GM12873 (cell line): ENCODE measurements around the gene KCTD19.

Experiments used
- TF ChIP-seq, protein P1 (sequence below): IDR thresholded peaks from 2 replicates; pipeline ENCODE4 v1.5.1; 2012; ENCODE audit warnings: low read depth, mild to moderate bottlenecking, moderate library complexity, low read length, control low read depth; ENCODE audit not compliant: insufficient read depth; ENCODE audit errors: missing control alignments

Gene KCTD19

DNA sequence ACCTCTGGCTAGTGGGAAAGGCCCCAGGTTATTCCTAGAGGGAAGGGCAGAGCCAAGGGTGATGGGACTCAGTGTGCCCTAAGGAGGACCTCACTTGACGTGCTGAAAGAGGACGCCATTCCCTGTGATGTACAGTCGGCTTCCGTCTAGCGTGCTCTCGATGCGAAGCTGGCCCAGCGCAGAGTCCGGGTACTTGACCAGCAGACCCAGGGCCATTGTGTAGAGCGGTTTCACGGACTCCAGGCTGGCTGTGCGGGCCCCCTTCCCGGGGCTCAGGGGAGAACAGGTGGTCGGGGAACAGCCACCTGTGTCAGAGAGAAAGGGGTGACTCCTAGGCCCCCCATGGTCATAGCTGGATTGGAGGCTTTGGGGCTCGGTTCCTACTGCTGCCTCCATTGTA lies 27.3 kb downstream of the KCTD19 start:
- TF ChIP-seq, protein P1, sequence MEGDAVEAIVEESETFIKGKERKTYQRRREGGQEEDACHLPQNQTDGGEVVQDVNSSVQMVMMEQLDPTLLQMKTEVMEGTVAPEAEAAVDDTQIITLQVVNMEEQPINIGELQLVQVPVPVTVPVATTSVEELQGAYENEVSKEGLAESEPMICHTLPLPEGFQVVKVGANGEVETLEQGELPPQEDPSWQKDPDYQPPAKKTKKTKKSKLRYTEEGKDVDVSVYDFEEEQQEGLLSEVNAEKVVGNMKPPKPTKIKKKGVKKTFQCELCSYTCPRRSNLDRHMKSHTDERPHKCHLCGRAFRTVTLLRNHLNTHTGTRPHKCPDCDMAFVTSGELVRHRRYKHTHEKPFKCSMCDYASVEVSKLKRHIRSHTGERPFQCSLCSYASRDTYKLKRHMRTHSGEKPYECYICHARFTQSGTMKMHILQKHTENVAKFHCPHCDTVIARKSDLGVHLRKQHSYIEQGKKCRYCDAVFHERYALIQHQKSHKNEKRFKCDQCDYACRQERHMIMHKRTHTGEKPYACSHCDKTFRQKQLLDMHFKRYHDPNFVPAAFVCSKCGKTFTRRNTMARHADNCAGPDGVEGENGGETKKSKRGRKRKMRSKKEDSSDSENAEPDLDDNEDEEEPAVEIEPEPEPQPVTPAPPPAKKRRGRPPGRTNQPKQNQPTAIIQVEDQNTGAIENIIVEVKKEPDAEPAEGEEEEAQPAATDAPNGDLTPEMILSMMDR: no peak

DNA sequence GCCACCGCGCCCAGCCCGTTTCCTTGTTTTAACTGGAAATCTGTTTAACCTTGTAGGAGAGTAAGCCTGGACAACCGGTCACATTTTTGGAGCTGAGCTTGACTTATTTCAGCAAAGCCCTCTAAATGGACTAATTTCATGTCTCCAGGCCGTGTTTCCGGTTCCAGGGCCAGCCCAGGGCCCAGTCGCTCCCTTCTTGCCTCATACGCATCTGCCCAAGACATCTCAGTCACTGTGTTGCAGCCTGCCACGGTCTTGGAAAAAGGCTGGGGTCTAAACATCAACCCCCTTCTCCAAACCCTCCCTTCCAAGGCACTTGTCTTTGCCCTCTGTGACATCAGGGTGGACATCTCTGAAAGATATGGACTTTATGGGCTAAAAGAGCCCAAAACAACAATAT lies 28.3 kb downstream of the KCTD19 start:
- TF ChIP-seq, protein P1: no peak

DNA sequence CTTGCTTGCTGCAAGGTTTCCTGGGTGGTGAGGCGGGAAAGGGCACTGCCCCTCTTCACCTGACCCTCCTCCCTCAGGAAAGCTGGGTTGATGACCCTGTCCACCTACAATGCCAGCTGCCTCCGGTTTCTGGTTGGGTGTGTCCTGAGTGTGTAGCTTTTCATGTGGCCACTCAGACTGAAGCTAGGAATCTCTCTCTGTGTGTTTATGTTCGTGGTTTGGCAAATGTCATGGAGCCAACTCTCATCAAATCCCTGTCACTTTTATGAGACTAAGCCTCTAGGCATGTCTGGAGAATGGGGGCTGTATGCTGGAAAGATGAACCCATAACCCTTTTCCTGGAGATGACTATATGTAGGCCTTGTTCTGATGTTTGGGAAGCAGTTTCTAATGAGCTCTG lies 30.1 kb downstream of the KCTD19 start:
- TF ChIP-seq, protein P1: no peak

DNA sequence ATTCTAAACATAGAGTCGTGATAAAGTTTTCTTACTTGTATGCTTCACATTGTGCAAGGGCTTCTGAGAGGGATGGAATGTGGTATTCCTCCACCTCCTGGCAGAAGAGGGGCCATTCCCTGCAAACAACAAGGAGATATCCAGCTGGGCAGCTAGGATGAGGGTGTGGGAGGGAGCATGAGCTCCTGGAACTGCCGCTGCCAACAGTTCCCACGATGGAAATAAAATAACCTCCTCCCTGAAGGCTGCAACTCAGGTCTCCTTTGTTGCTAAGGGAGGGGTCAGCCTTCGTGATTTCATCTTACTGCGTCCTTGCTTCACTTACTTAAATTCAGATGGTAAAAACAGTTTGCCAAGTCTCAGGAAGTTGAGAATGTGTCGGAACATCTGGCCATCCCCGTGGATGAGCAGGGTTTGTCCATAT lies 31.6 kb downstream of the KCTD19 start:
- TF ChIP-seq, protein P1: no peak

DNA sequence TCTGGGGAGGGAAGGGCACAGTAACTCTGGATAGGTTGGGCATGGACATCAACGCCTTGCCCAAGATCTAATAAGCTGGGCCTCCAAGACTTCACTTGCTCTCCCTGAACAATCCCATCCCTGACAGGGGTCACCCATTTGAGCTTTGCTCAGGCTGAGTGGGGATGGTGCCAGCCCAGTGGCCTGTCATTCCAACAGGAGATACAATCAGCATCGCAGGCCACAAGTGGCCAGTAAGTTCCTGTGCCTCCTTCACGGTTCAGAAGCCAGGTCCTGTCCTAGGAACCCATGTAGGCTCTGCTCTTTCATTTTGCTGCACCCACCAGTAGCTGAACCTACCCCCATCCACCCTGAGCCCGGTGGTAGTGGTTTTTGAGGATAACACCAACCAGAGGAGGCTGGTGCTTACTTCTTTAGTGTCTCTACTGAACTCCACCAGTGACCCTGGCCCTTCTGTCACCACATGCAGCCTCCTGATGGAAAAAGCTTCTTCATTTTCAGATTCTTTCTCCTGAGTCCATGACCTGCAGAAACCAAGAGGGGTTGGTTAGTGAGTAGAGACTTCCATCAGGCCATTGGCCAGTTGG lies 32.3 kb downstream of the KCTD19 start:
- TF ChIP-seq, protein P1: no peak

DNA sequence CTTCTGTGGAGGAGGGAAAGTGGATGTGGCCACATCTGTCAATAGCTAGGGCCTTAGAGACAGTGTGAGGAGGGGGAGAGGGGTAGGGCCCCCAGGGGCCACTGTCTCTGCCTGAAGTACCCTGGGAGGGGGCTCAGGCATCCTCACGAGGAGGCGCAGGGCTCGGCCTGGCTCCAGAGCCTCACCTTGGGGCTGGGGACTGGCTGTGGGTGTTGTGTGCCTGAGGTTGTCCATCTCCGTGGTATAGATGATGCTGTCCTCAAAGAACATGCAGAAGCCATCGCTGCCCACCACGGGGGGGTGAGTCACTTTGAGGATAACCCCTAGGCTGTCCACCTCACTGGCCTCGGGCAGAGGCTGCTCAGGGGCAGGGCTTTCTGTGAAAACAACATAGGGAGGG lies 35.1 kb downstream of the KCTD19 start:
- TF ChIP-seq, protein P1: no peak

DNA sequence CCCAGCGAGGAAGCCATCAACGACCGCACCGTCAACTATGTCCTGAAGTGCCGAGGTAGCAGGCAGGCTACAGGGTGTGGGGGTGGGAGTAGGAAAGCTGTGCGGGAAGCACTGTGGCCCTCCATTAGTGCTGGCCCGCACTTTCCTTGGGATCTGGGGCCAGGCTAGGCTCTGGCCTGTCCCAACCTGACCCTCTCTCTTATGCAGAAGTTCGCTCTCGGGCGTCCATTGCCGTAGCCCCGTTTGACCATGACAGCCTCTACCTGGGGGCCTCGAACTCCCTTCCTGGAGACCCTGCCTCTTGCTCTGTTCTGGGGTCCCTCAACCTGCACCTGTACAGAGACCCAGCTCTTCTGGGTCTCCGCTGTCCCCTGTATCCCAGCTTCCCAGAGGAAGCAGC lies 38.6 kb downstream of the KCTD19 start:
- TF ChIP-seq, protein P1: no peak
